IPS-15b (cell line): ENCODE data around the gene NFE2L2.

ENCODE experiments used
- H3K27me3 ChIP-seq: one replicate; pipeline ENCODE4 v1.6.1; 2013; ENCODE audit warnings: low read length; ENCODE audit not compliant: control insufficient read depth, insufficient read depth
- H3K36me3 ChIP-seq: one replicate; pipeline ENCODE4 v1.6.1; 2013; ENCODE audit warnings: low read length; ENCODE audit not compliant: control insufficient read depth, insufficient read depth
- H3K4me1 ChIP-seq: one replicate; pipeline ENCODE4 v1.6.1; 2013; ENCODE audit warnings: mild to moderate bottlenecking, low read length; ENCODE audit not compliant: control insufficient read depth, insufficient read depth
- H3K4me3 ChIP-seq: one replicate; pipeline ENCODE4 v1.5.1; 2013; ENCODE audit warnings: low read depth, low read length
- H3K9ac ChIP-seq: one replicate; pipeline ENCODE4 v1.6.1; 2013; ENCODE audit warnings: low read depth, mild to moderate bottlenecking, low read length
- H3K9me3 ChIP-seq: one replicate; pipeline ENCODE4 v1.6.1; 2013; ENCODE audit warnings: mild to moderate bottlenecking, low read length; ENCODE audit not compliant: control insufficient read depth, insufficient read depth

NFE2L2 gene

DNA sequence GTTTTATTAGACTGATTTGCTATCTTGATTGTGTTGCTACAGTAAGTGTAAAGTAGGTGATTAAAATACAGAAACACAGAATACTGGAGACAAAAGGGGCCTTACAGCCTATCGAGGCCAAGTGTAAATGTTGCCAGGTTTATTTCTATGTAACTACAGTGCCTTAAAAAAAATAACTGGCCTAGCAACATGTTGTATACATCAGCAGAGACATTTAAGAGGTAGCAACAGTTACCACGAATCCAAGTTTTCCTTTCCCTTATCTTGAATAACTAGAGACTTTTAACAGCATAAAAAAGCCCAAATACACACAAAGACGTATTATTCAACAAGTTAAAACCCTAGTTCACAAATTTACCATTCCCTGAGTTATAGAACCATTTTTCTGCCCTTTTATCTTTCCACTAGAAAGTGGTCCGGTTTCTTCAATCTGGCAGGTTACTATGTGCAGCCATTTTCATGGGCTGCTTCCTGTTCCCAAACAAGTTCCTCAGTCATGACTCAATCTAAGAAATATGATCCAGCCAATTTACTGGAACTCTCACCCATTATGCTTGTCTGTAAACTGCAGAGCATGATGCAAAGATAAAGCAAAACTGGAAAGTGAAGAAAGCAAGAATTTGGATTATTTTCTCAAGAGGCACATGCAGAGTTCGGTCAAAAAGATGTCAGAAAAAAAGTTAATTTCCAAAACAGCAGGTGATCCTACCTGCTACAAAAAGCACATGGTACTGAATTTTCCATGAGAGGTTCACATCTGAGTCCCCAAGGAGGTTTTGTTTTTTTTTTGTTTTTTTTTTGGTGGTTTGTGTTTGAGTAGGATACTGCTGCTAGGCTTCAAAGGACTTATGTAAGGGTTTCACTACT lies 22.2 kb downstream of the NFE2L2 start:
- H3K4me1 ChIP-seq, result peaks cover 27% of the 10 kb centered on the region

GRCh38 chr2:177241711-177242120 lies 22.8 kb downstream of the NFE2L2 start:
- no peak overlapping the region for H3K4me3 ChIP-seq
- peaks cover 27% of the 10 kb centered on the region for H3K4me1 ChIP-seq
- no peak overlapping the region for H3K9ac ChIP-seq

More for the DNA sequence above, 22.2 kb downstream of the NFE2L2 start:
- no peaks in the 10 kb centered on the region for H3K36me3 ChIP-seq
- H3K9ac ChIP-seq, result no peak overlapping the region
- H3K27me3 ChIP-seq, result no peaks in the 10 kb centered on the region
- H3K9me3 ChIP-seq, result no peaks in the 10 kb centered on the region
- H3K4me3 ChIP-seq, result no peak overlapping the region

GRCh38 chr2:177239932-177240630 lies 24.4 kb downstream of the NFE2L2 start:
- peaks cover 16% of the 10 kb centered on the region for H3K4me1 ChIP-seq
- H3K36me3 ChIP-seq, result no peaks in the 10 kb centered on the region
- no peaks in the 10 kb centered on the region for H3K27me3 ChIP-seq
- no peaks in the 10 kb centered on the region for H3K9me3 ChIP-seq
- H3K4me3 ChIP-seq, result no peak overlapping the region
- H3K9ac ChIP-seq, result no peak overlapping the region

More at GRCh38 chr2:177241711-177242120, 22.8 kb downstream of the NFE2L2 start:
- Histone ChIP-seq H3K27me3 (no peaks in the 10 kb centered on the region), H3K36me3 (no peaks in the 10 kb centered on the region), H3K9me3 (no peaks in the 10 kb centered on the region)

DNA sequence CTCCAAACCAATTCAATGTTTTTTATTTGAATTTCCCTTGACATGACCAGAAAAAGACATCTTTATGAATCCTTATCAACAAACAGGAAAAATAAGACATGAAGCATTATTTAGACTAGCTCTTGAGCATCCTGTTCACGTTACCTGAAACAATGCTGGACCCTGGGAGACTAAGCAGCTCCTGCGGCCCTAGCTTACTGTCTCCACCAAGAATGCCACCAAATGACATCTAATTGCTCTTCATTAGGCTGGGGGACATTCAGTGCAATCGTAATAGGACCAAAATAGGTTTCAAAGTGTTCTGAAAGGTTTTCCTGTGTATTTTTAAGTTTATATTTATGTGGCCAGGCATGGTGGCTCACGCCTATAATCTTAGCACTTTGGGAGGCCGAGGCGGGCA lies 25.5 kb downstream of the NFE2L2 start:
- peaks cover 13% of the 10 kb centered on the region for H3K4me1 ChIP-seq
- H3K36me3 ChIP-seq, result no peaks in the 10 kb centered on the region
- no peak overlapping the region for H3K4me3 ChIP-seq
- H3K9me3 ChIP-seq, result no peaks in the 10 kb centered on the region
- H3K9ac ChIP-seq, result no peak overlapping the region
- no peaks in the 10 kb centered on the region for H3K27me3 ChIP-seq

DNA sequence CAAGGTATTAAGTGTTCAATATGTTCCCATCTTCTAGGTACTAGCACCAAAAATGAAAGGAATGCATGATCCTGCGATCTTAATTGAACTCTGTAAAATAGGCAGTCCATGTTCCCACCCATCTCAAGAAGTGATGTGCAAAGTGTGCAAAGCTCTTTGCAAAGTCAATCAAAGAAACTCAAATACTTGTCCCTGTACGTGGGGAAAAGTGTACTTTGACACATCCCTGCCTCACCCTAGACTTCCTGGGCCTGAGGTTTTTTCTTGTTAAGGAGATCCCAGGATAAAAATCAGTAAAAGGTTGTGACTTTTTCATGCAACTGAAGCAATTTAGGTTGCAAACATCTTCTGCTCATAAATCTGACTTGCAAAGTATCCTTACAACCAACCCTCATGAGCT lies 26.6 kb downstream of the NFE2L2 start:
- Histone ChIP-seq H3K36me3 (peaks cover 3% of the 10 kb centered on the region), H3K4me1 (peaks cover 12% of the 10 kb centered on the region), H3K4me3 (no peak overlapping the region), H3K27me3 (no peaks in the 10 kb centered on the region), H3K9me3 (no peaks in the 10 kb centered on the region), H3K9ac (no peak overlapping the region)

- H3K4me3 ChIP-seq, result no peak overlapping the region
- no peak overlapping the region for H3K9ac ChIP-seq
- no peaks in the 10 kb centered on the region for H3K27me3 ChIP-seq
- H3K9me3 ChIP-seq, result no peaks in the 10 kb centered on the region
- no peaks in the 10 kb centered on the region for H3K4me1 ChIP-seq
- H3K36me3 ChIP-seq, result peaks cover 8% of the 10 kb centered on the region
These were observed 28.6 kb downstream of the NFE2L2 start for GRCh38 chr2:177235855-177236437.

- Histone ChIP-seq H3K36me3 (peaks cover 8% of the 10 kb centered on the region), H3K4me1 (no peaks in the 10 kb centered on the region), H3K4me3 (no peak overlapping the region), H3K27me3 (no peaks in the 10 kb centered on the region), H3K9ac (no peak overlapping the region), H3K9me3 (no peaks in the 10 kb centered on the region)
These were observed 30.3 kb downstream of the NFE2L2 start for GRCh38 chr2:177234267-177234666.

GRCh38 chr2:177232098-177232704 lies 32.3 kb downstream of the NFE2L2 start:
- Histone ChIP-seq H3K9me3 (no peaks in the 10 kb centered on the region), H3K27me3 (no peaks in the 10 kb centered on the region), H3K4me3 (no peak overlapping the region), H3K9ac (no peak overlapping the region), H3K36me3 (peaks cover 8% of the 10 kb centered on the region), H3K4me1 (no peaks in the 10 kb centered on the region)

DNA sequence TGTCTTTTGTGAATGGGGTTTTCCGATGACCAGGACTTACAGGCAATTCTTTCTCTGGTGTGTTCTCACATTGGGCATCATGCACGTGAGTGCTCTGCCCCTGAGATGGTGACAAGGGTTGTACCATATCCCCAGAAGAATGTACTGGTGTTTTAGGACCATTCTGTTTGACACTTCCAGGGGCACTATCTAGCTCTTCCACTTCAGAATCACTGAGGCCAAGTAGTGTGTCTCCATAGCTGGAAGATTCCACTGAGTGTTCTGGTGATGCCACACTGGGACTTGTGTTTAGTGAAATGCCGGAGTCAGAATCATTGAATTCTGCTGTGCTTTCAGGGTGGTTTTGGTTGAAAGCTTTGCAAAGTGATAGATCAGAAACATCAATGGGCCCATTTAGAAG lies 33.3 kb downstream of the NFE2L2 start:
- Histone ChIP-seq H3K36me3 (peaks cover 8% of the 10 kb centered on the region), H3K4me1 (peaks cover under 1% of the 10 kb centered on the region), H3K9ac (no peak overlapping the region), H3K9me3 (no peaks in the 10 kb centered on the region), H3K4me3 (no peak overlapping the region), H3K27me3 (no peaks in the 10 kb centered on the region)

GRCh38 chr2:177229442-177230242 lies 34.9 kb downstream of the NFE2L2 start:
- Histone ChIP-seq H3K4me3 (no peak overlapping the region), H3K9ac (no peak overlapping the region), H3K27me3 (no peaks in the 10 kb centered on the region), H3K9me3 (no peaks in the 10 kb centered on the region), H3K36me3 (peaks cover 8% of the 10 kb centered on the region), H3K4me1 (peaks cover 2% of the 10 kb centered on the region)

GRCh38 chr2:177225965-177226360 lies 38.6 kb downstream of the NFE2L2 start:
- Histone ChIP-seq H3K4me3 (no peak overlapping the region), H3K36me3 (peaks cover 5% of the 10 kb centered on the region), H3K9ac (no peak overlapping the region), H3K4me1 (peaks cover 2% of the 10 kb centered on the region), H3K9me3 (no peaks in the 10 kb centered on the region), H3K27me3 (no peaks in the 10 kb centered on the region)
